HepG2 (cell line): ENCODE measurements around the gene SASH1. TPM values are rescaled to one million over a fixed set of nuclear protein-coding genes. Genes with fewer than 3 reads are reported as not detected.

Experiments
- ATAC-seq: fragments of 200-7000 bp; cut with Tn5 transposase; 3 replicates; pipeline ENCODE4 v1.9.1; 2020; ENCODE audit warnings: mild to moderate bottlenecking, moderate library complexity
- BruUV-seq: library from RNA; stranded (reverse); fragments of 400-500 nt; replicated peaks from 2 replicates; lab custom pipeline; 2021; lab: Mats Ljungman, UMichigan
- CTCF ChIA-PET: fragments of 300-600 bp; formaldehyde crosslinking; extraction: SDS; loops from one replicate; lab custom pipeline; 2021; ENCODE audit warnings: low total read pairs, inconsistent platforms, low intra/inter-chr PET ratio; lab: Yijun Ruan, JAX
- POLR2A ChIA-PET: fragments of 350-600 bp; sonication (Branson Sonifier 250); formaldehyde crosslinking; loops from one replicate; lab custom pipeline; 2020; ENCODE audit warnings: antibody characterized with exemption, inconsistent platforms; lab: Yijun Ruan, JAX
- DNase-seq: peaks from one replicate; pipeline ENCODE4 v3.0.0-alpha.2; 2015; ENCODE audit warnings: low spot score
- FAIRE-seq: peaks from 3 replicates; lab custom pipeline; 2011; peaks lifted over from hg19 to GRCh38; lab: Jason Lieb, UNC
- H2AFZ ChIP-seq: one replicate; pipeline ENCODE4 v1.6.1; 2011; ENCODE audit warnings: low read length, inconsistent platforms
- H3K27ac ChIP-seq: fragments of 300-600 bp; 3 replicates; pipeline ENCODE4 v1.8.0; 2011; ENCODE audit warnings: mixed run types, mild to moderate bottlenecking, mixed read lengths, low read length, inconsistent platforms; ENCODE audit not compliant: insufficient read depth; ENCODE audit errors: extremely low read length
- H3K27me3 ChIP-seq, 2 experiments: fragments of 200-600 bp in 1 of 2; 2 replicates in 1 of 2; 3 replicates in 1 of 2; pipeline versions ENCODE4 v1.6.0 to v1.8.0; 2011; ENCODE audit warnings: low read length in 2 of 2, mild to moderate bottlenecking in 2 of 2, moderate library complexity in 2 of 2, inconsistent platforms in 1 of 2; ENCODE audit not compliant: insufficient read depth in 2 of 2, control insufficient read depth in 1 of 2
- H3K36me3 ChIP-seq, 2 experiments: fragments of 200-600 bp in 1 of 2; replicated peaks in 1 of 2; 2 replicates in 1 of 2; 3 replicates in 1 of 2; pipeline versions ENCODE4 v1.5.1 to v1.8.0; 2011; ENCODE audit warnings: low read length in 2 of 2, inconsistent platforms in 1 of 2; ENCODE audit not compliant: insufficient read depth in 2 of 2, control insufficient read depth in 1 of 2
- H3K4me1 ChIP-seq: 2 replicates; pipeline ENCODE4 v1.5.1; 2012; ENCODE audit warnings: low read length, inconsistent platforms; ENCODE audit not compliant: insufficient read depth
- H3K4me2 ChIP-seq: 2 replicates; pipeline ENCODE4 v1.6.0; 2011; ENCODE audit warnings: low read depth, low read length, inconsistent platforms
- H3K4me3 ChIP-seq, 3 experiments: fragments of 200-600 bp in 1 of 3; sonication (generic), shearing (Covaris generic) in 1 of 3; replicated peaks in 1 of 3; 2 replicates each; pipeline ENCODE4 v1.5.1; 2011 to 2016; ENCODE audit warnings: low read length in 3 of 3, inconsistent platforms in 2 of 3, low read depth in 2 of 3, mild to moderate bottlenecking in 2 of 3, control low read depth in 1 of 3, mixed read lengths in 1 of 3; ENCODE audit not compliant: insufficient read depth in 1 of 3
- H3K79me2 ChIP-seq: one replicate; pipeline ENCODE4 v1.6.1; 2011; ENCODE audit warnings: low read length, inconsistent platforms; ENCODE audit not compliant: insufficient read depth
- H3K9ac ChIP-seq: 2 replicates; pipeline ENCODE4 v1.6.0; 2011; ENCODE audit warnings: mild to moderate bottlenecking, low read depth, low read length, inconsistent platforms; ENCODE audit not compliant: insufficient read depth
- H3K9me3 ChIP-seq: 2 replicates; pipeline ENCODE4 v1.5.1; 2012; ENCODE audit warnings: mild to moderate bottlenecking, low read length
- H4K20me1 ChIP-seq: 2 replicates; pipeline ENCODE4 v1.6.0; 2011; ENCODE audit warnings: inconsistent platforms, mild to moderate bottlenecking, low read length, moderate library complexity; ENCODE audit not compliant: insufficient read depth
- AGO1 ChIP-seq: fragments of 200-400 bp; formaldehyde crosslinking; IDR thresholded peaks from 2 replicates; pipeline ENCODE4 v1.6.1; 2017; ENCODE audit warnings: mild to moderate bottlenecking, low read depth, low read length, moderate library complexity; ENCODE audit not compliant: poor library complexity, severe bottlenecking
- DMAP1 ChIP-seq: IDR thresholded peaks from 2 replicates; pipeline ENCODE4 v1.6.1; 2016
- ELF4 ChIP-seq: sonication (generic); formaldehyde crosslinking; IDR thresholded peaks from 2 replicates; pipeline ENCODE4 v1.5.0; 2020; ENCODE audit warnings: missing genetic modification reagents, mild to moderate bottlenecking, moderate library complexity, borderline replicate concordance
- HOXA5 ChIP-seq: sonication (generic); formaldehyde crosslinking; IDR thresholded peaks from 2 replicates; pipeline ENCODE4 v1.4.0; 2020; ENCODE audit warnings: missing genetic modification reagents
- MXD1 ChIP-seq: sonication (generic); formaldehyde crosslinking; IDR thresholded peaks from 2 replicates; pipeline ENCODE4 v1.4.0; 2020; ENCODE audit warnings: mild to moderate bottlenecking, missing genetic modification reagents
- NFE2L2 ChIP-seq: fragments of 150-350 bp; IDR thresholded peaks from 2 replicates; pipeline ENCODE4 v1.6.1; 2014; ENCODE audit warnings: low read length
- SETDB1 ChIP-seq: sonication (generic); formaldehyde crosslinking; IDR thresholded peaks from 2 replicates; pipeline ENCODE4 v1.5.1; 2020; ENCODE audit warnings: missing genetic modification reagents, mild to moderate bottlenecking, borderline replicate concordance
- TERF1 ChIP-seq: sonication (generic); formaldehyde crosslinking; IDR thresholded peaks from 2 replicates; pipeline ENCODE4 v1.8.0; 2022; ENCODE audit warnings: mild to moderate bottlenecking, missing genetic modification reagents, moderate library complexity
- YEATS4 ChIP-seq: sonication (generic); formaldehyde crosslinking; IDR thresholded peaks from 2 replicates; pipeline ENCODE4 v1.4.0; 2020; ENCODE audit warnings: missing genetic modification reagents, borderline replicate concordance
- ZIK1 ChIP-seq: sonication (generic); formaldehyde crosslinking; IDR thresholded peaks from 2 replicates; pipeline ENCODE4 v1.5.0; 2020; ENCODE audit warnings: mild to moderate bottlenecking, low read depth, missing genetic modification reagents, borderline replicate concordance
- ZNF142 ChIP-seq: sonication (generic); formaldehyde crosslinking; IDR thresholded peaks from 2 replicates; pipeline ENCODE4 v1.4.0; 2020; ENCODE audit warnings: missing genetic modification reagents
- ZSCAN21 ChIP-seq: sonication (generic); formaldehyde crosslinking; IDR thresholded peaks from 2 replicates; pipeline ENCODE4 v1.8.0; 2022; ENCODE audit warnings: mild to moderate bottlenecking, missing genetic modification reagents, moderate library complexity, borderline replicate concordance
- whole genome bisulfite sequencing: methylation state at CpG from one replicate; pipeline ENCODE4 v1.1.6; 2017; ENCODE audit warnings: low lambda C conversion rate; 5-methylcytosine and 5-hydroxymethylcytosine counted together
- in situ Hi-C: cut with HindIII; loops from 2 replicates; pipeline ENCODE4 v1.10.0; 2017; ENCODE audit warnings: low pct_unique_long_range_greater_than_20kb; ENCODE audit not compliant: extremely low pct_ligation_motif_present
- intact Hi-C: fragments of 100-400 bp; cut with micrococcal nuclease; formaldehyde crosslinking; loops from one replicate; pipeline ENCODE4 v1.10.0; 2022; ENCODE audit not compliant: unreplicated experiment
- polyA plus RNA-seq, 8 experiments: library from polyadenylated mRNA; depleted of rRNA in 3 of 8; stranded (reverse) in 7 of 8; unstranded in 1 of 8; fragments of >200 nt; fragmentation: Illumina TruSeq in 4 of 8; extraction: Trizol in 4 of 8; gene quantifications; 2 replicates each; pipeline versions ENCODE4 v1.2.1 to v1.2.3, GENCODE V29; 2011 to 2016; ENCODE audit warnings: low read depth in 4 of 8, missing spikeins in 1 of 8, mixed read lengths in 1 of 8; ENCODE audit not compliant: insufficient read depth in 1 of 8
- total RNA-seq, 5 experiments: library from RNA; depleted of rRNA; stranded (reverse); fragments of >200 nt; fragmentation: Illumina TruSeq; extraction: Trizol; gene quantifications; 2 replicates each; pipeline ENCODE4 v1.2.3, GENCODE V29; 2016; ENCODE audit warnings: low read depth in 1 of 5

The SASH1 gene
- total and polyA plus RNA-seq, 2 of the 13 experiments (the other 11 are each of a cell fraction or from before 2014, with no cell fraction given) = 7.5 to 8.2 TPM

GRCh38 chr6:148547110-148547509, 204.5 kb downstream of the SASH1 start:
- H3K4me1 ChIP-seq = no peaks in the 10 kb centered on the region
- POLR2A ChIA-PET = no interaction called here
- BruUV-seq = no TSS peak
- no peaks in the 10 kb centered on the region for H3K27me3 ChIP-seq
- no peaks in the 10 kb centered on the region for H3K9me3 ChIP-seq
- H2AFZ ChIP-seq = no peak overlapping the region
- DNase-seq (no peak), ATAC-seq (no peak), FAIRE-seq (no peak)
- CTCF ChIA-PET = no interaction called here
- 96% methylated on average over 7 of the region's 7 CpGs for WGBS
- intact Hi-C loops (no loop called here), in situ Hi-C loops (no loop called here)
- H3K36me3 ChIP-seq = peaks cover 12 to 48% of the 10 kb centered on the region in 2 experiments
- no peaks in the 10 kb centered on the region for H3K79me2 ChIP-seq
- no peak overlapping the region for H3K4me3 ChIP-seq
- H4K20me1 ChIP-seq = no peaks in the 10 kb centered on the region
- TF ChIP-seq ZSCAN21 (no peak), MXD1 (no peak), ZIK1 (no peak), AGO1 (no peak), YEATS4 (CRISPR knock-in tag) (no peak), HOXA5 (CRISPR knock-in tag) (no peak), DMAP1 (CRISPR knock-in tag) (no peak)
- H3K27ac ChIP-seq = no peak overlapping the region
- no peak overlapping the region for H3K9ac ChIP-seq
- H3K4me2 ChIP-seq = no peak overlapping the region

- H3K27me3 ChIP-seq = no peaks in the 10 kb centered on the region
- BruUV-seq = no TSS peak
- no peak for ATAC-seq
- in situ Hi-C loops (no loop called here), intact Hi-C loops (no loop called here)
- H3K4me3 ChIP-seq = no peak overlapping the region
- no peak for FAIRE-seq
- 92% methylated on average over 22 of the region's 22 CpGs for WGBS
- no peak overlapping the region for H3K4me2 ChIP-seq
- H3K4me1 ChIP-seq = no peaks in the 10 kb centered on the region
- peaks cover 12 to 40% of the 10 kb centered on the region in 2 experiments for H3K36me3 ChIP-seq
- H3K9ac ChIP-seq = no peak overlapping the region
- no peak overlapping the region for H2AFZ ChIP-seq
- ChIA-PET POLR2A (no interaction called here), CTCF (no interaction called here)
- H3K9me3 ChIP-seq = no peaks in the 10 kb centered on the region
- no peaks in the 10 kb centered on the region for H4K20me1 ChIP-seq
- DNase-seq = no peak
- no peaks in the 10 kb centered on the region for H3K79me2 ChIP-seq
- no peak overlapping the region for H3K27ac ChIP-seq
- TF ChIP-seq ZNF142 = no peak
- TF ChIP-seq TERF1 (CRISPR knock-in tag) = no peak
- no peak for TF ChIP-seq NFE2L2
- no peak for TF ChIP-seq ELF4 (CRISPR knock-in tag)
- no peak for TF ChIP-seq SETDB1
Measured at GRCh38 chr6:148548065-148548748, 205.6 kb downstream of the SASH1 start.
